Vagina (tissue), 2 donors: ENCODE results near the gene TMCC2.

ENCODE experiments used
- POLR2A ChIP-seq, 2 donors: fragments of 450-650 bp; IDR thresholded peaks; one replicate each; pipeline ENCODE4 v1.6.1; 2017; ENCODE audit warnings: antibody characterized with exemption in 2 of 2, mild to moderate bottlenecking in 2 of 2, moderate library complexity in 2 of 2
- POLR2AphosphoS5 ChIP-seq, 2 donors: sonication (generic); formaldehyde crosslinking; IDR thresholded peaks; one replicate each; pipeline ENCODE4 v1.9.0; 2017; ENCODE audit warnings: antibody characterized with exemption in 2 of 2, mild to moderate bottlenecking in 2 of 2, low read depth in 1 of 2; ENCODE audit not compliant: insufficient read depth in 1 of 2
- TF ChIP-seq, protein P1 (sequence below), 3 experiments: fragments of 450-650 bp in 2 of 3; fragments of 200-600 bp in 1 of 3; sonication (generic) in 1 of 3; IDR thresholded peaks; one replicate each; pipeline ENCODE4 v1.5.1; 2017 to 2019; ENCODE audit warnings: antibody characterized with exemption in 3 of 3, mild to moderate bottlenecking in 2 of 3, moderate library complexity in 2 of 3

DNA sequence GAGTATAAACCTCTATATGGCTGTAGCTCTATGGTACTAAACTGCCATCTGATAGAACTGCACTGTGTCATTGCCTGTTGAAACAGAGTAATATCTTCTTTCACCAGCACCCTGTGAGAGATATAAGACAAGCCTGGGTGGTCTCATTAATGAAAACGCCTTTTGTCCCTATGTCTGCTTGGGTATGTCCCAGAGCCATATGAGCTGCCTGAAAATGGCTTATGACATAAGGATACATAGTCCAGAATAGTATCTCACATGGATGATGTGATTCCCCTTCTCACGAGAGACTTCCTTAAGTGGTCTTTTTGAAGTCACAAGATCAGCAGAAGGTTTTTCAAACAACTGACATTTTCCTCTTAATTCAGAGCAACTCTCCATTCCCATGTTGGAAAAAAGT, 7.3 kb upstream of the TMCC2 start:
- TF ChIP-seq, protein P1, sequence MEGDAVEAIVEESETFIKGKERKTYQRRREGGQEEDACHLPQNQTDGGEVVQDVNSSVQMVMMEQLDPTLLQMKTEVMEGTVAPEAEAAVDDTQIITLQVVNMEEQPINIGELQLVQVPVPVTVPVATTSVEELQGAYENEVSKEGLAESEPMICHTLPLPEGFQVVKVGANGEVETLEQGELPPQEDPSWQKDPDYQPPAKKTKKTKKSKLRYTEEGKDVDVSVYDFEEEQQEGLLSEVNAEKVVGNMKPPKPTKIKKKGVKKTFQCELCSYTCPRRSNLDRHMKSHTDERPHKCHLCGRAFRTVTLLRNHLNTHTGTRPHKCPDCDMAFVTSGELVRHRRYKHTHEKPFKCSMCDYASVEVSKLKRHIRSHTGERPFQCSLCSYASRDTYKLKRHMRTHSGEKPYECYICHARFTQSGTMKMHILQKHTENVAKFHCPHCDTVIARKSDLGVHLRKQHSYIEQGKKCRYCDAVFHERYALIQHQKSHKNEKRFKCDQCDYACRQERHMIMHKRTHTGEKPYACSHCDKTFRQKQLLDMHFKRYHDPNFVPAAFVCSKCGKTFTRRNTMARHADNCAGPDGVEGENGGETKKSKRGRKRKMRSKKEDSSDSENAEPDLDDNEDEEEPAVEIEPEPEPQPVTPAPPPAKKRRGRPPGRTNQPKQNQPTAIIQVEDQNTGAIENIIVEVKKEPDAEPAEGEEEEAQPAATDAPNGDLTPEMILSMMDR (IDR thresholded peaks at IDR 0.05), result no peak
- no peak for TF ChIP-seq POLR2A (IDR thresholded peaks at IDR 0.05)
- no peak for TF ChIP-seq POLR2AphosphoS5 (IDR thresholded peaks at IDR 0.05; ENCODE audit: insufficient read depth in 1 of 2, low read depth in 1 of 2)
